Loucy (cell line): ENCODE data around the gene ARHGAP42.

Source experiments
- H2AFZ ChIP-seq: fragments of 200-600 bp; sonication (generic); 2 replicates; pipeline ENCODE4 v1.6.0; 2016; ENCODE audit warnings: antibody characterized with exemption, mild to moderate bottlenecking, low read length, moderate library complexity
- H3F3A ChIP-seq: fragments of 200-600 bp; 2 replicates; pipeline ENCODE4 v1.6.0; 2016; ENCODE audit warnings: antibody characterized with exemption, low read depth, mild to moderate bottlenecking
- H3K27me3 ChIP-seq: fragments of 200-600 bp; sonication (generic); 2 replicates; pipeline ENCODE4 v1.6.1; 2014; ENCODE audit warnings: low read length, mild to moderate bottlenecking; ENCODE audit not compliant: insufficient read depth, poor library complexity, severe bottlenecking
- H3K36me3 ChIP-seq: fragments of 200-600 bp; sonication (generic); 2 replicates; pipeline ENCODE4 v1.6.1; 2016; ENCODE audit warnings: low read length; ENCODE audit not compliant: insufficient read depth
- H3K4me1 ChIP-seq: fragments of 200-600 bp; sonication (generic); 2 replicates; pipeline ENCODE4 v1.5.1; 2014; ENCODE audit warnings: low read length, mild to moderate bottlenecking; ENCODE audit not compliant: insufficient read depth, poor library complexity, severe bottlenecking
- H3K4me2 ChIP-seq: fragments of 200-600 bp; sonication (generic); 2 replicates; pipeline ENCODE4 v1.6.0; 2014; ENCODE audit warnings: antibody characterized with exemption, low read length, low read depth, mild to moderate bottlenecking; ENCODE audit not compliant: poor library complexity, severe bottlenecking
- H3K4me3 ChIP-seq: fragments of 200-600 bp; sonication (generic); 2 replicates; pipeline ENCODE4 v1.5.1; 2014; ENCODE audit warnings: low read length, mild to moderate bottlenecking, mixed read lengths; ENCODE audit not compliant: poor library complexity, severe bottlenecking
- H3K79me2 ChIP-seq: fragments of 200-600 bp; sonication (generic); 2 replicates; pipeline ENCODE4 v1.6.1; 2014; ENCODE audit warnings: low read length; ENCODE audit not compliant: insufficient read depth
- H3K9ac ChIP-seq: fragments of 200-600 bp; sonication (generic); 2 replicates; pipeline ENCODE4 v1.6.0; 2014; ENCODE audit warnings: mild to moderate bottlenecking, low read depth, low read length, moderate library complexity; ENCODE audit not compliant: poor library complexity, severe bottlenecking
- H3K9me2 ChIP-seq: fragments of 200-600 bp; sonication (generic); replicated peaks from 2 replicates; pipeline ENCODE4 v1.6.1; 2016; ENCODE audit warnings: low read depth, low read length, mixed read lengths
- H3K9me3 ChIP-seq: fragments of 200-600 bp; sonication (generic); 2 replicates; pipeline ENCODE4 v1.6.1; 2014; ENCODE audit warnings: mild to moderate bottlenecking, antibody characterized with exemption, low read length, low read depth; ENCODE audit not compliant: insufficient read depth
- H4K20me1 ChIP-seq: fragments of 200-600 bp; sonication (generic); 2 replicates; pipeline ENCODE4 v1.6.0; 2014; ENCODE audit warnings: antibody characterized with exemption, low read length, mild to moderate bottlenecking; ENCODE audit not compliant: insufficient read depth, poor library complexity, severe bottlenecking
- EZH2phosphoT487 ChIP-seq: fragments of 200-600 bp; IDR thresholded peaks from 2 replicates; pipeline ENCODE4 v1.6.1; 2018; ENCODE audit warnings: antibody characterized with exemption, mild to moderate bottlenecking, moderate library complexity, borderline replicate concordance
- TF ChIP-seq, protein P1 (sequence below): fragments of 200-600 bp; sonication (generic); conservative IDR thresholded peaks from 2 replicates; pipeline ENCODE4 v1.5.1; 2014; ENCODE audit warnings: mild to moderate bottlenecking, antibody characterized with exemption, low read length

Gene ARHGAP42

DNA sequence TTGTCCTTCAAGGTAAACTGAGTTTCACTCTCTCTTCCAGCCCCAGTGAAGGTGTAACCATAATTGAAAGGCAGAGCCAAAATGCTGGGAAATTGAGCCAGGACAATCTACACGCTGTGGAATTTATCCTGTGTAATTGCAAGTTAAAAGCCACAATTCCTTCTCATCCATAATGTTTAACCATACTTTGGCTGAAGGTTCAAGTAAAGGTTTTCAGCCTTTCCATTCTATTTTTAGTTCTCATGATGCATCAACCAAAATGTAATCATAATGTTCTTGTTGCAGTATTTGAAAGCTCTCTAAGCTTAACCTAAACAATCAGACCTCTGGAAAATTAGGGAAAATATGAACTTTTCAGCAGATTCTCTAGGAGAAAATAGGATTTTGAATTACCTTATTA, 14.0 kb upstream of the ARHGAP42 start:
- TF ChIP-seq, protein P1, sequence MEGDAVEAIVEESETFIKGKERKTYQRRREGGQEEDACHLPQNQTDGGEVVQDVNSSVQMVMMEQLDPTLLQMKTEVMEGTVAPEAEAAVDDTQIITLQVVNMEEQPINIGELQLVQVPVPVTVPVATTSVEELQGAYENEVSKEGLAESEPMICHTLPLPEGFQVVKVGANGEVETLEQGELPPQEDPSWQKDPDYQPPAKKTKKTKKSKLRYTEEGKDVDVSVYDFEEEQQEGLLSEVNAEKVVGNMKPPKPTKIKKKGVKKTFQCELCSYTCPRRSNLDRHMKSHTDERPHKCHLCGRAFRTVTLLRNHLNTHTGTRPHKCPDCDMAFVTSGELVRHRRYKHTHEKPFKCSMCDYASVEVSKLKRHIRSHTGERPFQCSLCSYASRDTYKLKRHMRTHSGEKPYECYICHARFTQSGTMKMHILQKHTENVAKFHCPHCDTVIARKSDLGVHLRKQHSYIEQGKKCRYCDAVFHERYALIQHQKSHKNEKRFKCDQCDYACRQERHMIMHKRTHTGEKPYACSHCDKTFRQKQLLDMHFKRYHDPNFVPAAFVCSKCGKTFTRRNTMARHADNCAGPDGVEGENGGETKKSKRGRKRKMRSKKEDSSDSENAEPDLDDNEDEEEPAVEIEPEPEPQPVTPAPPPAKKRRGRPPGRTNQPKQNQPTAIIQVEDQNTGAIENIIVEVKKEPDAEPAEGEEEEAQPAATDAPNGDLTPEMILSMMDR, result no peak
- TF ChIP-seq EZH2phosphoT487, result no peak
- no peaks in the 10 kb centered on the region for H3K9me2 ChIP-seq
- no peak overlapping the region for H3K9ac ChIP-seq
- H3F3A ChIP-seq, result no peaks in the 10 kb centered on the region
- no peaks in the 10 kb centered on the region for H3K4me1 ChIP-seq
- H2AFZ ChIP-seq, result no peak overlapping the region
- no peak overlapping the region for H3K4me2 ChIP-seq
- no peaks in the 10 kb centered on the region for H3K27me3 ChIP-seq
- no peak overlapping the region for H3K4me3 ChIP-seq
- no peaks in the 10 kb centered on the region for H3K36me3 ChIP-seq
- no peaks in the 10 kb centered on the region for H3K79me2 ChIP-seq
- H4K20me1 ChIP-seq, result no peaks in the 10 kb centered on the region
- H3K9me3 ChIP-seq, result no peaks in the 10 kb centered on the region; the same call in 1 of the 2 replicates

DNA sequence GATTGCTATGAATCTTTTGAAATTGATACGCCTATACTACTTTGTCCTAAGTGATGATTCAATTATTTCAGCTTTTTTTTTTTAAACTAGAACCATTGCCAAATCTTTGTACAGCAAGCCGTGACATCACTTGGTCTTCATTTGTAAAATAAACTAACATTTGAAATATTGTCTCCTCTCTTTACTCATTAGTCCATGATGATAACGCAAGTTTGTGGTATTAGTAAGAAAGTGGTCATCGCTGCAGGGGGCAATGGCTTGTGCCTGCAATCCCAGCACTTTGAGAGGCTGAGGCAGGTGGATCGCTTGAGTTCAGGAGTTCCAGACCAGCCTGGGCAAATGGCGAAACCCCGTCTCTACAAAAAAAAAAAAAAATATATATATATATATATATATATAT, 12.9 kb upstream of the ARHGAP42 start:
- H4K20me1 ChIP-seq, result no peaks in the 10 kb centered on the region
- no peak overlapping the region for H3K4me3 ChIP-seq
- H3K9ac ChIP-seq, result no peak overlapping the region
- no peak for TF ChIP-seq EZH2phosphoT487
- TF ChIP-seq, protein P1, result no peak
- no peaks in the 10 kb centered on the region; the same call in 1 of the 2 replicates for H3K9me3 ChIP-seq
- H3K79me2 ChIP-seq, result no peaks in the 10 kb centered on the region
- H3K4me2 ChIP-seq, result no peak overlapping the region
- no peaks in the 10 kb centered on the region for H3K9me2 ChIP-seq
- H2AFZ ChIP-seq, result no peak overlapping the region
- H3F3A ChIP-seq, result no peaks in the 10 kb centered on the region
- no peaks in the 10 kb centered on the region for H3K36me3 ChIP-seq
- H3K27me3 ChIP-seq, result no peaks in the 10 kb centered on the region
- no peaks in the 10 kb centered on the region for H3K4me1 ChIP-seq

DNA sequence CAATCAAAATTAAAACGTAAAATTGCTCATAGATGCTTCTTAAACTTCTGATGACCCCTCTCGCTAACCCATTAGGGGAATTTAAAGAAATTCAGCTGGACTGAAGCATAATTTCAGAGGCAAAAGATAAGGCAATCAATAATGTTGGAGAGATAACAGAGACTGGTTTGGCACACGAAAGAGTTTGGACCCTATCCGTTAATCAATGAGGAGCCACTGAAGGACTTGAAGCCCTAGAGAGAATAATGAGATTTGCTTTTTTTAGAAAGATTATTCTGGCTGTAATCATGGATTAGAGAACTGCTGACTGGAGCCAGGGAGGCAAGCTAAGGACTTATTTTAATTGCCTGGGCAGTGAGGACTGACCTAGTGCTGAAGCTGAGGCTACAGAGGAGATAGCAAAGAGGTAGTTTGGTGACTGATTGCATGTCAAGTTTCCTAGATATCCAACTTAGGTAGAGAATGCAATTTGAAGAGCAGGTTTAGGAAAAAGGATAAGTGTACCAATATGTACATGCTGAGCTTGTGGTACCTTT, 11.9 kb upstream of the ARHGAP42 start:
- no peaks in the 10 kb centered on the region for H3F3A ChIP-seq
- no peaks in the 10 kb centered on the region for H3K27me3 ChIP-seq
- no peaks in the 10 kb centered on the region for H3K79me2 ChIP-seq
- no peaks in the 10 kb centered on the region; the same call in 1 of the 2 replicates for H3K9me3 ChIP-seq
- H4K20me1 ChIP-seq, result no peaks in the 10 kb centered on the region
- H2AFZ ChIP-seq, result no peak overlapping the region
- H3K4me1 ChIP-seq, result no peaks in the 10 kb centered on the region
- no peaks in the 10 kb centered on the region for H3K36me3 ChIP-seq
- H3K9me2 ChIP-seq, result no peaks in the 10 kb centered on the region
- no peak overlapping the region for H3K9ac ChIP-seq
- H3K4me2 ChIP-seq, result no peak overlapping the region
- no peak for TF ChIP-seq EZH2phosphoT487
- TF ChIP-seq, protein P1, result no peak
- H3K4me3 ChIP-seq, result no peak overlapping the region
